PC-3 (cell line): ENCODE measurements around the gene TBC1D9. TPM values are rescaled to one million over a fixed set of nuclear protein-coding genes. Genes with fewer than 3 reads are reported as not detected.

Source experiments
- ATAC-seq: fragments of 200-7000 bp; cut with Tn5 transposase; 2 replicates; pipeline ENCODE4 v1.9.1; 2020; ENCODE audit warnings: mild to moderate bottlenecking, moderate library complexity
- BruUV-seq: library from RNA; stranded (reverse); fragments of 400-500 nt; replicated peaks from 2 replicates; lab custom pipeline; 2021; lab: Mats Ljungman, UMichigan
- CTCF ChIA-PET: fragments of 300-600 bp; sonication (Branson Sonifier 250); formaldehyde crosslinking; loops from one replicate; lab custom pipeline; 2022; ENCODE audit warnings: antibody characterized with exemption; lab: Charles Lee
- POLR2A ChIA-PET: fragments of 300-600 bp; sonication (Branson Sonifier 250); formaldehyde crosslinking; loops from one replicate; lab custom pipeline; 2022; ENCODE audit warnings: antibody characterized with exemption; ENCODE audit not compliant: unreplicated experiment; lab: Charles Lee
- DNase-seq: peaks from one replicate; pipeline ENCODE4 v3.0.0-alpha.2; 2015
- H2AFZ ChIP-seq: fragments of 300-600 bp; sonication (generic); 2 replicates; pipeline ENCODE4 v1.6.0; 2016; ENCODE audit warnings: antibody characterized with exemption, low read length
- H3F3A ChIP-seq: fragments of 300-600 bp; sonication (generic); one replicate; pipeline ENCODE4 v1.6.0; 2017; ENCODE audit warnings: antibody characterized with exemption, low read length, control low read depth, mild to moderate bottlenecking; ENCODE audit not compliant: unreplicated experiment
- H3K27ac ChIP-seq: fragments of 300-600 bp; sonication (generic); 2 replicates; pipeline ENCODE4 v1.5.1; 2016; ENCODE audit warnings: mild to moderate bottlenecking, low read length
- H3K27me3 ChIP-seq: fragments of 300-600 bp; sonication (generic); 2 replicates; pipeline ENCODE4 v1.6.1; 2016; ENCODE audit warnings: low read length, mixed read lengths
- H3K36me3 ChIP-seq: fragments of 300-600 bp; sonication (generic); 2 replicates; pipeline ENCODE4 v1.6.1; 2016; ENCODE audit warnings: low read depth, mixed run types, low read length, mixed read lengths
- H3K4me1 ChIP-seq: fragments of 300-600 bp; sonication (generic); 2 replicates; pipeline ENCODE4 v1.5.1; 2016; ENCODE audit warnings: low read length; ENCODE audit not compliant: insufficient read depth
- H3K4me2 ChIP-seq: fragments of 300-600 bp; sonication (generic); 2 replicates; pipeline ENCODE4 v1.6.0; 2016; ENCODE audit warnings: low read length
- H3K4me3 ChIP-seq: fragments of 300-600 bp; sonication (generic); 2 replicates; pipeline ENCODE4 v1.5.1; 2016; ENCODE audit warnings: mild to moderate bottlenecking, low read length, mixed read lengths
- H3K79me2 ChIP-seq: fragments of 300-600 bp; sonication (generic); 2 replicates; pipeline ENCODE4 v1.6.1; 2017; ENCODE audit warnings: low read length, mixed read lengths
- H3K9ac ChIP-seq: fragments of 300-600 bp; sonication (generic); 2 replicates; pipeline ENCODE4 v1.6.0; 2016; ENCODE audit warnings: mild to moderate bottlenecking, low read length
- H3K9me2 ChIP-seq: fragments of 300-600 bp; sonication (generic); replicated peaks from 2 replicates; pipeline ENCODE4 v1.6.1; 2016; ENCODE audit warnings: mixed run types, low read length, mixed read lengths
- H3K9me3 ChIP-seq: fragments of 300-600 bp; sonication (generic); 2 replicates; pipeline ENCODE4 v1.6.1; 2016; ENCODE audit warnings: low read length, mixed read lengths
- H4K20me1 ChIP-seq: fragments of 300-600 bp; sonication (generic); 2 replicates; pipeline ENCODE4 v1.6.1; 2016; ENCODE audit warnings: low read length, mixed read lengths
- CTCF ChIP-seq: fragments of 300-600 bp; sonication (generic); conservative IDR thresholded peaks from 2 replicates; pipeline ENCODE4 v1.5.1; 2017; ENCODE audit warnings: antibody characterized with exemption, low read depth, mild to moderate bottlenecking, low read length
- EZH2 ChIP-seq: fragments of 300-600 bp; sonication (generic); IDR thresholded peaks from one replicate; pipeline ENCODE4 v1.6.1; 2017; ENCODE audit warnings: antibody characterized with exemption, mild to moderate bottlenecking, low read length; ENCODE audit not compliant: unreplicated experiment
- EZH2phosphoT487 ChIP-seq: fragments of 300-600 bp; sonication (generic); IDR thresholded peaks from 2 replicates; pipeline ENCODE4 v1.6.1; 2018; ENCODE audit warnings: mild to moderate bottlenecking, antibody characterized with exemption, low read length, borderline replicate concordance
- intact Hi-C: fragments of 100-400 bp; cut with micrococcal nuclease; formaldehyde crosslinking; loops from 2 replicates; pipeline ENCODE4 v1.9.0; 2023
- total RNA-seq: library from RNA; depleted of rRNA; stranded (reverse); fragments of >200 nt; gene quantifications from 2 replicates; pipeline ENCODE4 v1.2.3, GENCODE V29; 2014

Gene TBC1D9
- total RNA-seq, 1 experiment from 2014 or later: 11.2 TPM

GRCh38 chr4:140690093-140690492 is 66.1 kb downstream of the TBC1D9 start:
- Histone ChIP-seq H3K4me1 (peaks cover 4% of the 10 kb centered on the region; the same call in 1 of the 2 replicates), H4K20me1 (no peaks in the 10 kb centered on the region), H2AFZ (no peak overlapping the region), H3K36me3 (no peaks in the 10 kb centered on the region), H3K79me2 (no peaks in the 10 kb centered on the region), H3K9ac (no peak overlapping the region), H3K4me2 (no peak overlapping the region), H3K4me3 (no peak overlapping the region), H3K9me2 (no peaks in the 10 kb centered on the region), H3F3A (no peaks in the 10 kb centered on the region), H3K9me3 (no peaks in the 10 kb centered on the region), H3K27me3 (no peaks in the 10 kb centered on the region), H3K27ac (no peak overlapping the region)
- ChIA-PET CTCF (no interaction called here), POLR2A (no interaction called here)
- intact Hi-C loops: loop anchor here (5.0 kb wide), 1 partner anchor 37 kb away; no protein-coding TSS in a partner anchor
- DNase-seq: no peak
- no peak for TF ChIP-seq CTCF
- no peak for TF ChIP-seq EZH2phosphoT487
- no peak for TF ChIP-seq EZH2
- BruUV-seq: no TSS peak
- ATAC-seq: no peak

- no peak for DNase-seq
- no TSS peak for BruUV-seq
- intact Hi-C loops: loop anchor here (5.0 kb wide), 1 partner anchor 38 kb away; no protein-coding TSS in a partner anchor
- Histone ChIP-seq H3K4me1 (peaks cover 4% of the 10 kb centered on the region; the same call in 1 of the 2 replicates), H3K9me2 (no peaks in the 10 kb centered on the region), H3K27me3 (no peaks in the 10 kb centered on the region), H3K36me3 (no peaks in the 10 kb centered on the region), H4K20me1 (no peaks in the 10 kb centered on the region), H3K79me2 (no peaks in the 10 kb centered on the region), H3F3A (no peaks in the 10 kb centered on the region), H3K4me2 (no peak overlapping the region), H3K27ac (no peak overlapping the region), H3K9me3 (no peaks in the 10 kb centered on the region), H2AFZ (no peak overlapping the region), H3K4me3 (no peak overlapping the region), H3K9ac (no peak overlapping the region)
- CTCF ChIA-PET: no interaction called here
- no peak for TF ChIP-seq EZH2phosphoT487
- POLR2A ChIA-PET: no interaction called here
- no peak for ATAC-seq
Observed at GRCh38 chr4:140689623-140690022, 66.6 kb downstream of the TBC1D9 start.

GRCh38 chr4:140688711-140689598 is 67.2 kb downstream of the TBC1D9 start:
- Histone ChIP-seq H3F3A (no peaks in the 10 kb centered on the region), H3K36me3 (no peaks in the 10 kb centered on the region), H2AFZ (no peak overlapping the region), H3K79me2 (no peaks in the 10 kb centered on the region), H3K9ac (no peak overlapping the region), H3K9me3 (no peaks in the 10 kb centered on the region), H3K4me2 (no peak overlapping the region), H4K20me1 (no peaks in the 10 kb centered on the region), H3K27me3 (no peaks in the 10 kb centered on the region), H3K9me2 (no peaks in the 10 kb centered on the region), H3K27ac (no peak overlapping the region), H3K4me1 (peaks cover 4% of the 10 kb centered on the region; the same call in 1 of the 2 replicates), H3K4me3 (no peak overlapping the region)
- CTCF ChIA-PET: no interaction called here
- intact Hi-C loops: no loop called here
- DNase-seq (peak; percentile 8), ATAC-seq (peak; percentile 31)
- BruUV-seq: no TSS peak
- no peak for TF ChIP-seq EZH2phosphoT487
- TF ChIP-seq CTCF: no peak
- no peak for TF ChIP-seq EZH2
- POLR2A ChIA-PET: no interaction called here
